Endothelial cell of umbilical vein (primary cell): ENCODE data around the gene ANKDD1B.

ENCODE experiments used
- POLR2A ChIP-seq: IDR thresholded peaks from 2 replicates; pipeline ENCODE4 v1.6.1; 2012; ENCODE audit warnings: low read depth, mild to moderate bottlenecking, control low read depth, low read length
- TF ChIP-seq, protein P1 (sequence below), 2 donors: IDR thresholded peaks; 1 replicate in 1 of 2; 2 replicates in 1 of 2; pipeline ENCODE4 v1.5.1; 2011; ENCODE audit warnings: low read length in 2 of 2, mild to moderate bottlenecking in 2 of 2, moderate library complexity in 2 of 2, control low read depth in 1 of 2, inconsistent platforms in 1 of 2, low read depth in 1 of 2; ENCODE audit not compliant: insufficient read depth in 1 of 2; ENCODE audit errors: extremely low read depth in 1 of 2

DNA sequence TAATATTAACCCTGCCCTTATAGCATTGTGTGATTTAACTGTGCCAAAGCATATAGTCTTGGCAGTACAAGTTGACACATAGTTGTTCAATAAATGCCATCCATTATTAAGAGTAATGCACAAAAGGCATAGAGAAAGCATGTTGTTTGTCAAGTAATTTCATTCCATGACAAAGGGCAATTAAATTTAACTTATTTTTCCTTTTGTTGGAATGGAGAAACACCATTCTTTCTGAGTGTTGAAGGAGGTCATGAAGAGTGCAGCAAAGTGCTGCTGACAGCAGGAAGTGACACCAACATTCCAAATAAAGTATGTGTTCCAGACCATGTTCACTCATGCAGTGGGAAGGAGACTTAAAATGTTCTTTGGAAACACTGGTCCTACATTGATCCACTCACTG is 29.1 kb downstream of the ANKDD1B start:
- TF ChIP-seq, protein P1, sequence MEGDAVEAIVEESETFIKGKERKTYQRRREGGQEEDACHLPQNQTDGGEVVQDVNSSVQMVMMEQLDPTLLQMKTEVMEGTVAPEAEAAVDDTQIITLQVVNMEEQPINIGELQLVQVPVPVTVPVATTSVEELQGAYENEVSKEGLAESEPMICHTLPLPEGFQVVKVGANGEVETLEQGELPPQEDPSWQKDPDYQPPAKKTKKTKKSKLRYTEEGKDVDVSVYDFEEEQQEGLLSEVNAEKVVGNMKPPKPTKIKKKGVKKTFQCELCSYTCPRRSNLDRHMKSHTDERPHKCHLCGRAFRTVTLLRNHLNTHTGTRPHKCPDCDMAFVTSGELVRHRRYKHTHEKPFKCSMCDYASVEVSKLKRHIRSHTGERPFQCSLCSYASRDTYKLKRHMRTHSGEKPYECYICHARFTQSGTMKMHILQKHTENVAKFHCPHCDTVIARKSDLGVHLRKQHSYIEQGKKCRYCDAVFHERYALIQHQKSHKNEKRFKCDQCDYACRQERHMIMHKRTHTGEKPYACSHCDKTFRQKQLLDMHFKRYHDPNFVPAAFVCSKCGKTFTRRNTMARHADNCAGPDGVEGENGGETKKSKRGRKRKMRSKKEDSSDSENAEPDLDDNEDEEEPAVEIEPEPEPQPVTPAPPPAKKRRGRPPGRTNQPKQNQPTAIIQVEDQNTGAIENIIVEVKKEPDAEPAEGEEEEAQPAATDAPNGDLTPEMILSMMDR (IDR thresholded peaks at IDR 0.05; ENCODE audit: extremely low read depth in 1 of 2, insufficient read depth in 1 of 2, low read depth in 1 of 2, low read length in 2 of 2): no peak
- no peak for TF ChIP-seq POLR2A
